ENCODE results near the gene NCAM1. TPM values are rescaled to one million over a fixed set of nuclear protein-coding genes. Genes with fewer than 3 reads are reported as not detected.
A peak's percentile ranks its signal among the peaks of the same experiment; 100 is the strongest.
"Not testable (repeated sequence)": the region's sequence is repeated elsewhere in the genome, so short reads cannot be mapped to it uniquely, and the experiment has no call there.

NCAM1 gene
- polyA plus RNA-seq, 4 donors: 75.0 to 94.3 (median 85.6) TPM

- DNase-seq (ENCODE audit: low read depth in 4 of 4, low spot score in 2 of 4): peak; percentile 25 to 49 (median 41)
These were observed 328.4 kb downstream of the NCAM1 start for GRCh38 chr11:113289431-113290187.

GRCh38 chr11:113293936-113294335, 332.7 kb downstream of the NCAM1 start:
- no peak for DNase-seq (ENCODE audit: low read depth in 4 of 4, low spot score in 2 of 4)

- DNase-seq (ENCODE audit: low read depth in 4 of 4, low spot score in 2 of 4): no peak
These were observed 334.8 kb downstream of the NCAM1 start for GRCh38 chr11:113295993-113296392.

DNA sequence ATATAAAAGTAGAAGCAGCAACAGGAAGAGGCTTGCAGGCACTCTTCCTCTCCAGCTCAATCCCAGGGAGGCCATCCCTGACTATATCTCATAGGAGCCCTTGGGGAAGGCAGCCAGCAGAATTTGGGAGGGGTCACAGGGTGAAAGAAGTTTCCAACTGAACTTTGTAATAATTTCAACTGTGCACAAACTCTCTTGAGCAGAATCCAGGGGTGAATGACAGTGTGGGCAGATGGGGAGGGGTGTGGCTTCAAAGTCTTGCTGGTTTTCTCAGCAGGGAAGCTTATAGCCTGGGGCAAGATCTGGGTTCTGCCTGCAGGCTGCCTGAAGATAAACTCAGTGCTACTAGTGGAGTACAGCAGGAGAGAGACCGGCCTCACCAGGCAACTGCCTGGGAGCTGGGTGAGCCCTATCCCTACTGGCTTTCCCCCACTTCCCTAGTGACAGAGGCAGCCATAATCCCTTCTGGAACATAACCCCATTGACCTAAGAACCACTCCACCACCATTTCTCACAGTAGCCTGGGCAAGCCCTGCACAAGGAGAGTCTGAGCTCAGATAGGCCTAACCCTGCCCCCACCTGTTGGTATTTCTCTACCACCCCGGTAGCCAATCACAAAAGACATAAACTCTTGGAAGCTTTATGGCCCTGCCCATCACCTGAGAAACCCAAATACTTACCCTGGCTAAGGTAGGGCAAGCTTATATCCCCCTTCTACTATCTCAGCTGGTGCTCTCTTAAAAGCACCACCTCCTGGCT, 335.4 kb downstream of the NCAM1 start:
- DNase-seq (ENCODE audit: low read depth in 4 of 4, low spot score in 2 of 4): no peak

DNA sequence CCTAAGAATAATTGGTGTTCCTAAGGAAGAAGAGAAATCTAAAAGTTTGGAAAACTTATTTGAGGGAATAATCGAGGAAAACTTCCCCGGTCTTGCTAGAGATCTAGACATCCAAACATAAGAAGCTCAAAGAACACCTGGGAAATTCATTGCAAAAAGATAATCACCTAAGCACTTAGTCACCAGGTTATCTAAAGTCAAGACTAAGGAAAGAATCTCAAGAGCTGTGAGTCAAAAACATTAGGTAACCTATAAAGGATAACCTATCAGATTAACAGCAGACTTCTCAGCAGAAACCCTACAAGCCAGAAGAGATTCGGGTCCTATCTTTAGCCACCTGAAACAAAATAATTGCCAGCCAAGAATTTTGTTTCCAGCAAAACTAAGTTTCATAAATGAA, 337.3 kb downstream of the NCAM1 start:
- not testable (repeated sequence) for DNase-seq (ENCODE audit: low read depth in 4 of 4, low spot score in 2 of 4)

DNA sequence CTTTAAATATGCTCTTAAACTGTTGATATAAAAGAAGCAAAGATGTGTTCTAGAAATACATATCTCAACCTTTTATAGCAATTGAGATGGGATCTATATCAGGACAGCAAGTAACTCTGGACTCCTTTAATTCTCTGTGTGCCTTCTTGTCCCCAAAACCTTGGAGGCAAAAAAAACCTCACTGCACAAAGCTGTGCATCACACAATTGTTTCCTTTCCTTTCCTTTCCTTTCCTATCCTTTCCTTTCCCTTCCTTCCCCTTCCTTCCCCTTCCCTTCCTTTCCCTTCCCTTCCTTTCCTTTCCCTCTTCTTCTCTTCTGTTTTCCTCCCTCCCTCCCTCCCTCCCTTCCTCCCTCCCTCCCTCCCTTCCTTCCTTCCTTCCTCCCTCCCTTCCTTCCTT, 343.7 kb downstream of the NCAM1 start:
- no peak for DNase-seq (ENCODE audit: low read depth in 4 of 4, low spot score in 2 of 4)

GRCh38 chr11:113305440-113306336, 344.5 kb downstream of the NCAM1 start:
- no peak for DNase-seq (ENCODE audit: low read depth in 4 of 4, low spot score in 2 of 4)

GRCh38 chr11:113308601-113309000, 347.4 kb downstream of the NCAM1 start:
- DNase-seq (ENCODE audit: low read depth in 4 of 4, low spot score in 2 of 4): no peak

DNA sequence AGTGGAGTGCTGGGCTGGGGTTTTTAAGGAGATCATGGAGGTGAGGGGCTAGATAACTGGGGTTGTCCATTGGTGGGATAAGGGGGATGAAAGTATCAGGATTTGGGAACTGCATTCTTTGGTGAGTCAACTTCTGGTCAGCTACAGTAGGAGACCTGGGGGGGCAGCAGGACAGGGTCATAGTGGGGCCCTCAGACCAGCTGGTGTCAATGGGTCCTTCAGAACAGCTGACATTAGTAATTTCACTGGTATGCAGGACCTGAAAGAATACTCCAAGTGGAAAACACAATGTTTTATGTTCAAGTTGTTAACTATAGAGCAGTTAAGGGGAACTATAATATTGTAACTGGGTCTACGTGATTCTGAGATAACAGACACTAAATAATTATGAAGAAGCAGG, 350.3 kb downstream of the NCAM1 start:
- DNase-seq (ENCODE audit: low read depth in 4 of 4, low spot score in 2 of 4): no peak

DNA sequence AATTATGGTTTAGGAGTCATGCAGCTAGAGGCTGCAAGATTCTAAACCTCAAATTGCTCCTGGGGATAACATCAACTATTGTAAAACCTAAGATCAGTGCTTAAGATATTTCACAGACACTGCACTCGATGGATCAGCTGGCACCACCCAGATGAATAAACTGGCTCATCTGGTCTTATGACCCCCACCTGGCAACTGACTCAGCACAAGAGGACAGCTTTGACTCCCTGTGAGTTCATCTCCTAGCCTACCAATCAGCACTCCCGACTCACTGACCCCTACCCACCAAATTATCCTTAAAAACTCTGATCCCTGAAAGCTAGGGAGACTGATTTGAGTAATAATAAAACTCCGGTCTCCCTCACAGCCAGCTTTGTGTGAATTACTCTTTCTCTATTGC, 352.4 kb downstream of the NCAM1 start:
- DNase-seq (ENCODE audit: low read depth in 4 of 4, low spot score in 2 of 4): no peak

DNA sequence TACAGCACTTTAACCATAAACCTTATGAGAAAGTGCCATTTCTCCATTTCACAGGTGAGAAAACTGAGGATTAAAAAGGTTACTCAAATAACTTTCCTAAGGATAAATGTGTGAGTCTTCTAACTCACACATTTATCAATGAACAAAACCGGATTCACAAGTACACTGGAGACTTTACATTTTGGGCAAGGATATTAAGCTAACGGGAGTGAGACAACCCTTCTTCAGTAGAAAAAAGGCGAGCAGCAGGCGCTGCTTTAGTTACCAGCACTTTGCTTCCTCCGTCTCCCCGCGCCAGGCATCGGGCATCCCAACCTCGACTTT, 352.8 kb downstream of the NCAM1 start:
- DNase-seq (ENCODE audit: low read depth in 4 of 4, low spot score in 2 of 4): no peak

DNA sequence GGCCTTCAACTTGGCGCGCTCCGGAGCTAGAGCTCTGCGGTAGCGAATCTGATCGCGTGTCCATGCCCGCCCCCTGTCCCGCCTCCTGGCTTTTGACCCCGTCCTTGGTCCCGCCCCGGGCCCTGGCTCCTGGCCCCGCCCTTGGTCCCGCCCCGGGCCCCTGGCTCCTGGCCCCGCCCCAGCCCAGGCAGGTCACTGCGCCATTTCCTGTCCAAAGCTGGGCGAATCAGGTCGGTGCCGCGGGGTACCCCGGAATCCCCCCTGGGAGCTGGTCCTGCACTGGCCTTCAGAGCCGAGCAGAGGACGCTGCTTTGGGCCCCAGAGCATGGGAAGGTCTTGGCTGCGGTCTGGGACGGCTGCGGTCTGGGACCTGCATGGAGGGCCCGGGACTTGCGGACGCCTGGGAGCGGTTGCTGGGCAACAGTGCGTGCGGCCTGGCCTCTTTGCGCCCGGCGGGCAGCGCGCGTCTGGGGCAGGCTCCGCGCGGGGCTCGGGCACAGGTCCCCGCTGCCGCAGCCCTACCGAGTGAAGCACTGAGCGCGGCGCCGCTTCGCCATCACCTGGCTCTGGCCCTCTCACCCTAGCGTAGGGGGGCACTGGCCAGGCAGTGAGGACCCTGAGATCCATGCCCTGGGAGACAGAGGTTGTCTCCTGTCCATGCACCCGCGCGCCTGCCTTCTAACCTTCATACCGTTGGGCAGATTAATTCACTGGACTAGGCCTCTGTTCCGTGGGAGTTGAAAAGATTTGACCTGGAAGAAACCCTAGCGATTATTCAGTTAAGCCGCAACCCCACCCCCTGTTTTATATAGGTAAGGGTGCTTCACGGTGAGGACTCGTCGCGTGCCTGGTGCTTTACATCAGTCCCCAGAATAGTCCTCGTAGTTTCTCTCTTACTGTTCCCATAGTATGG, 353.4 kb downstream of the NCAM1 start, which contains the start of gene TTC12:
Gene TTC12 (plus strand): TSS at position 195 of the 913 bp plus-strand sequence. CDS start 1,675 bp downstream, outside the sequence.
- DNase-seq (ENCODE audit: low read depth in 4 of 4, low spot score in 2 of 4): peak; percentile 86 to 88 (median 87)

DNA sequence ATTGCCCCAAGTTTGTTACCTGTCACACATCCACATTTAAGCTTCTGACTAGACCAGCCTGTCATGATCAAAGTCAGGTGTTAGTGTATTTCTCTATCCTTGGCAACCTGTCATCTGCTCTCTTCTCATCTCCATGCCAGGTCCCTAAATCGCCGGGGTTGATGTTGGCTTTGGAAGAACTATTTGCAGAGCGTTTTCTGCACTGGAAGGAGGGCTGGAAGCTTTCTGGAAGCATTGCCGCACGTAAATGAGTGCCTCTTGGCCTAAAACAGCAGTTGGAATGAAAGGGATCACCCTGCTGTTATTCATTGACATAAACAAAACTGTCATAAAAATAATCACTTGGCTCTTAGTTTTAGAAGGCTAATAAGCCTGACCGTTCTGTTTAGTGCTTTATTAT, 354.6 kb downstream of the NCAM1 start:
- DNase-seq (ENCODE audit: low read depth in 4 of 4, low spot score in 2 of 4): no peak

GRCh38 chr11:113316256-113316655, 355.0 kb downstream of the NCAM1 start:
- no peak for DNase-seq (ENCODE audit: low read depth in 4 of 4, low spot score in 2 of 4)

GRCh38 chr11:113317339-113317738, 356.1 kb downstream of the NCAM1 start:
- no peak for DNase-seq (ENCODE audit: low read depth in 4 of 4, low spot score in 2 of 4)

DNA sequence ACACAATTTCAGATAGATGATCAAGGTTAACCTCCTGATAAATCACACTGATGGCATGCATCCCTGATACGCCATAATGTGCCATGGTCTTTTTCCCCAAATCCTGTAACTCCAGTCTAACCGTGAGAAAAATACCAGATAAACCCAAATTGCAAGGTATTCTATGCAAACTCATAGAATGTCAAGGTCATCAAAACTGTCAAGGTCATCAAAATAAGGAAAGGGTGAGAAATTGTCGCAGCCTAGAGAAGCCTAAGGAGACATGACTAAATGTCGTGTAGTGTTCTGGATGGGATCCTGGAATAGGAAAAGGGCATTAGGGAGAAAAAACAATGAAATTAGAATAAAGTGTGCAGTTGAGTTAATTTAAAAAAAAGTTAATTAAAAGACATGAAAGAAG, 357.9 kb downstream of the NCAM1 start:
- no peak for DNase-seq (ENCODE audit: low read depth in 4 of 4, low spot score in 2 of 4)

GRCh38 chr11:113322158-113322557, 360.9 kb downstream of the NCAM1 start:
- DNase-seq (ENCODE audit: low read depth in 4 of 4, low spot score in 2 of 4): no peak

GRCh38 chr11:113324250-113324649, 363.0 kb downstream of the NCAM1 start:
- DNase-seq (ENCODE audit: low read depth in 4 of 4, low spot score in 2 of 4): no peak

Data from left renal cortex interstitium (tissue), 4 donors.